Keratinocyte (primary cell): ENCODE data around the gene ZNF165. TPM values are rescaled to one million over a fixed set of nuclear protein-coding genes. Genes with fewer than 3 reads are reported as not detected.
A peak's percentile ranks its signal among the peaks of the same experiment; 100 is the strongest.

Experiments
- DNase-seq: peaks from one replicate; pipeline ENCODE4 v3.0.0-alpha.2; 2011; ENCODE audit warnings: low read depth, missing footprints, low spot score
- FAIRE-seq: peaks from 2 replicates; lab custom pipeline; 2011; peaks lifted over from hg19 to GRCh38; lab: Jason Lieb, UNC
- H2AFZ ChIP-seq: 2 replicates; pipeline ENCODE4 v1.6.0; 2012; ENCODE audit warnings: low read length, control low read depth, inconsistent platforms; ENCODE audit not compliant: control insufficient read depth
- H3K27ac ChIP-seq: 2 replicates; pipeline ENCODE4 v1.5.1; 2011; ENCODE audit warnings: low read length; ENCODE audit not compliant: control insufficient read depth, insufficient read depth
- H3K27me3 ChIP-seq: 3 replicates; pipeline ENCODE4 v1.6.0; 2011; ENCODE audit warnings: low read length; ENCODE audit not compliant: control insufficient read depth, insufficient read depth; ENCODE audit errors: extremely low read depth
- H3K36me3 ChIP-seq, 2 experiments: 2 replicates in 1 of 2; 3 replicates in 1 of 2; pipeline ENCODE4 v1.5.1; 2011; ENCODE audit warnings: low read length in 2 of 2, mild to moderate bottlenecking in 1 of 2; ENCODE audit not compliant: control insufficient read depth in 2 of 2, insufficient read depth in 2 of 2; ENCODE audit errors: extremely low read depth in 1 of 2
- H3K4me1 ChIP-seq: 3 replicates; pipeline ENCODE4 v1.5.1; 2011; ENCODE audit warnings: low read length; ENCODE audit not compliant: control insufficient read depth, insufficient read depth; ENCODE audit errors: extremely low read depth
- H3K4me2 ChIP-seq: 3 replicates; pipeline ENCODE4 v1.6.0; 2011; ENCODE audit warnings: low read depth, low read length; ENCODE audit not compliant: control insufficient read depth, insufficient read depth; ENCODE audit errors: extremely low read depth
- H3K4me3 ChIP-seq, 3 experiments: fragments of 200-600 bp in 1 of 3; sonication (generic) in 1 of 3; 2 replicates in 2 of 3; 3 replicates in 1 of 3; pipeline ENCODE4 v1.5.1; 2011 to 2016; ENCODE audit warnings: low read length in 3 of 3, mild to moderate bottlenecking in 3 of 3, control low read depth in 2 of 3, inconsistent platforms in 1 of 3, low read depth in 1 of 3, mixed read lengths in 1 of 3, mixed run types in 1 of 3, moderate library complexity in 1 of 3; ENCODE audit not compliant: control insufficient read depth in 2 of 3, insufficient read depth in 2 of 3; ENCODE audit errors: extremely low read depth in 1 of 3
- H3K79me2 ChIP-seq: 2 replicates; pipeline ENCODE4 v1.6.0; 2012; ENCODE audit warnings: low read length; ENCODE audit not compliant: control insufficient read depth, insufficient read depth
- H3K9ac ChIP-seq: 3 replicates; pipeline ENCODE4 v1.6.0; 2011; ENCODE audit warnings: low read length; ENCODE audit not compliant: control insufficient read depth, insufficient read depth; ENCODE audit errors: extremely low read depth
- H3K9me1 ChIP-seq: 3 replicates; pipeline ENCODE4 v1.6.0; 2011; ENCODE audit warnings: low read length; ENCODE audit not compliant: control insufficient read depth, insufficient read depth; ENCODE audit errors: extremely low read depth
- H3K9me3 ChIP-seq: 2 replicates; pipeline ENCODE4 v1.5.1; 2012; ENCODE audit warnings: low read depth, low read length; ENCODE audit not compliant: control insufficient read depth
- H4K20me1 ChIP-seq: 3 replicates; pipeline ENCODE4 v1.6.0; 2011; ENCODE audit warnings: low read length; ENCODE audit not compliant: control insufficient read depth, insufficient read depth; ENCODE audit errors: extremely low read depth
- CTCF ChIP-seq, 3 experiments: IDR thresholded peaks in 1 of 3; conservative IDR thresholded peaks in 1 of 3; optimal IDR thresholded peaks in 1 of 3; 2 replicates in 2 of 3; 3 replicates in 1 of 3; pipeline versions ENCODE3 to v1.5.1; 2011; ENCODE audit warnings: low read length in 3 of 3, mild to moderate bottlenecking in 3 of 3, moderate library complexity in 2 of 3, control low read depth in 1 of 3, inconsistent platforms in 1 of 3; ENCODE audit not compliant: insufficient read depth in 2 of 3; ENCODE audit errors: extremely low read depth in 1 of 3
- EZH2 ChIP-seq: IDR thresholded peaks from one replicate; pipeline ENCODE4 v1.6.1; 2012; ENCODE audit warnings: inconsistent platforms, mild to moderate bottlenecking, low read length, moderate library complexity
- dilution Hi-C: fragments of 300-500 bp; cut with MboI; formaldehyde crosslinking; loops from one replicate; pipeline ENCODE4 v1.7.0; 2020; ENCODE audit warnings: low sequenced_read_pairs; ENCODE audit not compliant: extremely low pct_ligation_motif_present
- polyA plus RNA-seq, 5 experiments: library from polyadenylated mRNA; depleted of rRNA in 3 of 5; stranded (reverse) in 3 of 5; stranded (forward) in 1 of 5; unstranded in 1 of 5; fragments of >200 nt; gene quantifications; 1 replicate in 1 of 5; 2 replicates in 3 of 5; 3 replicates in 1 of 5; pipeline versions ENCODE4 v1.2.1 to v1.2.3, GENCODE V29; 2011 to 2012; ENCODE audit warnings: missing spikeins in 2 of 5, low read depth in 1 of 5, low replicate concordance in 1 of 5

Gene ZNF165
- polyA plus RNA-seq, 1 donor (not counting 4 experiments of a cell fraction or from before 2014, with no cell fraction given) = 3.6 TPM

GRCh38 chr6:28134716-28135115 lies 54.3 kb downstream of the ZNF165 start:
- Histone ChIP-seq H3K9me3 (no peaks in the 10 kb centered on the region), H3K9ac (no peak overlapping the region), H3K9me1 (no peaks in the 10 kb centered on the region), H3K27ac (no peak overlapping the region), H3K27me3 (no peaks in the 10 kb centered on the region), H3K4me2 (no peak overlapping the region), H2AFZ (no peak overlapping the region), H3K79me2 (peaks cover 27% of the 10 kb centered on the region), H3K4me1 (peaks cover 13% of the 10 kb centered on the region), H4K20me1 (no peaks in the 10 kb centered on the region), H3K4me3 (no peak overlapping the region), H3K36me3 (no peaks in the 10 kb centered on the region)
- DNase-seq (no peak), FAIRE-seq (no peak)
- TF ChIP-seq CTCF (optimal IDR thresholded peaks at IDR 0.05 in 1 of 3, IDR thresholded peaks at IDR 0.05 in 1 of 3, conservative IDR thresholded peaks at IDR 0.05 in 1 of 3; ENCODE audit: extremely low read depth in 1 of 3, insufficient read depth in 2 of 3, low read length in 3 of 3) (no peak), EZH2 (no peak)
- dilution Hi-C loops = no loop called here

GRCh38 chr6:28135393-28135792 lies 55.0 kb downstream of the ZNF165 start:
- no peak overlapping the region for H3K27ac ChIP-seq
- H3K36me3 ChIP-seq = no peaks in the 10 kb centered on the region
- no peaks in the 10 kb centered on the region for H4K20me1 ChIP-seq
- no peaks in the 10 kb centered on the region for H3K9me3 ChIP-seq
- H3K27me3 ChIP-seq = no peaks in the 10 kb centered on the region
- H3K9ac ChIP-seq = peak overlapping the region; percentile 84
- H2AFZ ChIP-seq = no peak overlapping the region
- H3K9me1 ChIP-seq = no peaks in the 10 kb centered on the region
- FAIRE-seq = no peak
- H3K4me2 ChIP-seq = peak overlapping the region; percentile 92
- no peak for DNase-seq
- H3K4me3 ChIP-seq = peak overlapping the region in 2 of 3 experiments; percentile 79 to 93
- TF ChIP-seq EZH2 (no peak), CTCF (optimal IDR thresholded peaks at IDR 0.05 in 1 of 3, IDR thresholded peaks at IDR 0.05 in 1 of 3, conservative IDR thresholded peaks at IDR 0.05 in 1 of 3; ENCODE audit: extremely low read depth in 1 of 3, insufficient read depth in 2 of 3, low read length in 3 of 3) (no peak)
- peaks cover 13% of the 10 kb centered on the region for H3K4me1 ChIP-seq
- peaks cover 27% of the 10 kb centered on the region for H3K79me2 ChIP-seq
- dilution Hi-C loops = no loop called here
